Activated naive CD8-positive, alpha-beta T cell (primary cell): ENCODE measurements around the gene SULT4A1.
A peak's percentile ranks its signal among the peaks of the same experiment; 100 is the strongest.

Experiments
- H3K27ac Mint-ChIP-seq: one replicate; pipeline ENCODE4 v1.8.0; 2021; ENCODE audit warnings: mixed read lengths
- H3K27me3 Mint-ChIP-seq: one replicate; pipeline ENCODE4 v1.8.0; 2021; ENCODE audit warnings: mixed read lengths
- H3K36me3 Mint-ChIP-seq: one replicate; pipeline ENCODE4 v1.8.0; 2021; ENCODE audit warnings: mixed read lengths
- H3K4me1 Mint-ChIP-seq: one replicate; pipeline ENCODE4 v1.8.0; 2021; ENCODE audit warnings: low read depth, mixed read lengths
- H3K4me3 Mint-ChIP-seq: one replicate; pipeline ENCODE4 v1.8.0; 2021; ENCODE audit warnings: mild to moderate bottlenecking, mixed read lengths
- H3K9me3 Mint-ChIP-seq: one replicate; pipeline ENCODE4 v1.8.0; 2021; ENCODE audit warnings: low read depth, mixed read lengths

Gene SULT4A1

GRCh38 chr22:43824724-43825420 lies 37.4 kb downstream of the SULT4A1 start:
- Mint-ChIP-seq H3K4me3 (no peak overlapping the region), H3K36me3 (no peaks in the 10 kb centered on the region), H3K9me3 (no peaks in the 10 kb centered on the region), H3K4me1 (no peaks in the 10 kb centered on the region), H3K27ac (no peak overlapping the region), H3K27me3 (peaks cover 15% of the 10 kb centered on the region)

- Mint-ChIP-seq H3K27me3 (peaks cover 15% of the 10 kb centered on the region), H3K9me3 (no peaks in the 10 kb centered on the region), H3K36me3 (no peaks in the 10 kb centered on the region), H3K4me1 (no peaks in the 10 kb centered on the region), H3K27ac (no peak overlapping the region), H3K4me3 (no peak overlapping the region)
These were observed 38.2 kb downstream of the SULT4A1 start for GRCh38 chr22:43823911-43824665.

- Mint-ChIP-seq H3K9me3 (no peaks in the 10 kb centered on the region), H3K27ac (no peak overlapping the region), H3K4me1 (no peaks in the 10 kb centered on the region), H3K36me3 (no peaks in the 10 kb centered on the region), H3K27me3 (peaks cover 15% of the 10 kb centered on the region), H3K4me3 (no peak overlapping the region)
These were observed 38.9 kb downstream of the SULT4A1 start for GRCh38 chr22:43823353-43823908.

- no peaks in the 10 kb centered on the region for H3K36me3 Mint-ChIP-seq
- H3K9me3 Mint-ChIP-seq, result no peaks in the 10 kb centered on the region
- peaks cover 15% of the 10 kb centered on the region for H3K27me3 Mint-ChIP-seq
- H3K4me1 Mint-ChIP-seq, result no peaks in the 10 kb centered on the region
- H3K27ac Mint-ChIP-seq, result no peak overlapping the region
- H3K4me3 Mint-ChIP-seq, result no peak overlapping the region
These were observed 40.5 kb downstream of the SULT4A1 start for GRCh38 chr22:43821606-43822425.

GRCh38 chr22:43820651-43821305 lies 41.5 kb downstream of the SULT4A1 start:
- Mint-ChIP-seq H3K36me3 (no peaks in the 10 kb centered on the region), H3K4me3 (no peak overlapping the region), H3K9me3 (no peaks in the 10 kb centered on the region), H3K27ac (no peak overlapping the region), H3K27me3 (peaks cover 14% of the 10 kb centered on the region), H3K4me1 (no peaks in the 10 kb centered on the region)

- Mint-ChIP-seq H3K4me1 (no peaks in the 10 kb centered on the region), H3K4me3 (no peak overlapping the region), H3K27me3 (peaks cover 10% of the 10 kb centered on the region), H3K36me3 (peaks cover 2% of the 10 kb centered on the region), H3K27ac (no peak overlapping the region), H3K9me3 (no peaks in the 10 kb centered on the region)
These were observed 42.2 kb downstream of the SULT4A1 start for GRCh38 chr22:43819931-43820640.

- no peak overlapping the region for H3K27ac Mint-ChIP-seq
- no peaks in the 10 kb centered on the region for H3K4me1 Mint-ChIP-seq
- peaks cover 4% of the 10 kb centered on the region for H3K36me3 Mint-ChIP-seq
- no peak overlapping the region for H3K4me3 Mint-ChIP-seq
- H3K9me3 Mint-ChIP-seq, result no peaks in the 10 kb centered on the region
- peaks cover 8% of the 10 kb centered on the region for H3K27me3 Mint-ChIP-seq
These were observed 42.8 kb downstream of the SULT4A1 start for GRCh38 chr22:43819421-43819921.

- Mint-ChIP-seq H3K4me1 (peaks cover 4% of the 10 kb centered on the region), H3K9me3 (no peaks in the 10 kb centered on the region), H3K36me3 (peaks cover 7% of the 10 kb centered on the region), H3K27ac (no peak overlapping the region), H3K4me3 (no peak overlapping the region), H3K27me3 (peaks cover 8% of the 10 kb centered on the region)
These were observed 43.3 kb downstream of the SULT4A1 start for GRCh38 chr22:43818981-43819380.

- no peak overlapping the region for H3K4me3 Mint-ChIP-seq
- H3K36me3 Mint-ChIP-seq, result peaks cover 7% of the 10 kb centered on the region
- H3K4me1 Mint-ChIP-seq, result peaks cover 15% of the 10 kb centered on the region
- no peak overlapping the region for H3K27ac Mint-ChIP-seq
- no peaks in the 10 kb centered on the region for H3K9me3 Mint-ChIP-seq
- H3K27me3 Mint-ChIP-seq, result peaks cover 8% of the 10 kb centered on the region
These were observed 44.9 kb downstream of the SULT4A1 start for GRCh38 chr22:43817402-43817801.

GRCh38 chr22:43814264-43814663 lies 48.0 kb downstream of the SULT4A1 start:
- peaks cover 7% of the 10 kb centered on the region for H3K36me3 Mint-ChIP-seq
- no peak overlapping the region for H3K27ac Mint-ChIP-seq
- no peaks in the 10 kb centered on the region for H3K27me3 Mint-ChIP-seq
- H3K4me3 Mint-ChIP-seq, result peak overlapping the region; percentile 43
- H3K9me3 Mint-ChIP-seq, result no peaks in the 10 kb centered on the region
- H3K4me1 Mint-ChIP-seq, result peaks cover 23% of the 10 kb centered on the region

- Mint-ChIP-seq H3K36me3 (peaks cover 7% of the 10 kb centered on the region), H3K4me1 (peaks cover 23% of the 10 kb centered on the region)
These were observed 49.4 kb downstream of the SULT4A1 start for GRCh38 chr22:43812890-43813289.

GRCh38 chr22:43812149-43812842 lies 50.0 kb downstream of the SULT4A1 start, which contains the start of gene EFCAB6:
EFCAB6 (minus strand) TSS chr22:43812305; CDS start chr22:43782318, 29,987 bp downstream.
- Mint-ChIP-seq H3K27me3 (no peaks in the 10 kb centered on the region), H3K36me3 (peaks cover 7% of the 10 kb centered on the region), H3K4me3 (peak within 1 kb of the TSS; percentile 94), H3K9me3 (no peaks in the 10 kb centered on the region), H3K4me1 (peaks cover 23% of the 10 kb centered on the region), H3K27ac (peak within 1 kb of the TSS; percentile 82)

More at GRCh38 chr22:43812890-43813289, 49.4 kb downstream of the SULT4A1 start:
- H3K27me3 Mint-ChIP-seq, result no peaks in the 10 kb centered on the region
- no peaks in the 10 kb centered on the region for H3K9me3 Mint-ChIP-seq
- H3K27ac Mint-ChIP-seq, result peak overlapping the region; percentile 82
- H3K4me3 Mint-ChIP-seq, result peak overlapping the region; percentile 94

GRCh38 chr22:43811777-43812148 lies 50.5 kb downstream of the SULT4A1 start:
- H3K9me3 Mint-ChIP-seq, result no peaks in the 10 kb centered on the region
- peak overlapping the region; percentile 94 for H3K4me3 Mint-ChIP-seq
- peaks cover 2% of the 10 kb centered on the region for H3K27me3 Mint-ChIP-seq
- peaks cover 7% of the 10 kb centered on the region for H3K36me3 Mint-ChIP-seq
- H3K27ac Mint-ChIP-seq, result peak overlapping the region; percentile 82
- H3K4me1 Mint-ChIP-seq, result peaks cover 23% of the 10 kb centered on the region
